HG02763 (cell line): ENCODE measurements around the gene CADPS2.
"Not testable (repeated sequence)": the region's sequence is repeated elsewhere in the genome, so short reads cannot be mapped to it uniquely, and the experiment has no call there.

Experiments
- ATAC-seq: cut with Tn5 transposase; IDR thresholded peaks from one replicate; pipeline ENCODE4 v1.9.1; 2021; ENCODE audit warnings: mild to moderate bottlenecking, moderate library complexity; ENCODE audit not compliant: unreplicated experiment

CADPS2 gene

GRCh38 chr7:122301858-122302760 lies 584.2 kb downstream of the CADPS2 start:
- no peak for ATAC-seq

- ATAC-seq: no peak
These were observed 585.1 kb downstream of the CADPS2 start for GRCh38 chr7:122300956-122301833.

GRCh38 chr7:122300211-122300932 lies 585.9 kb downstream of the CADPS2 start:
- no peak for ATAC-seq

- ATAC-seq: no peak
These were observed 586.5 kb downstream of the CADPS2 start for GRCh38 chr7:122299624-122300210.

GRCh38 chr7:122298618-122299017 lies 587.6 kb downstream of the CADPS2 start:
- no peak for ATAC-seq

- ATAC-seq: no peak
These were observed 588.1 kb downstream of the CADPS2 start for GRCh38 chr7:122298131-122298530.

GRCh38 chr7:122291189-122291588 lies 595.1 kb downstream of the CADPS2 start:
- ATAC-seq: no peak

- no peak for ATAC-seq
These were observed 595.8 kb downstream of the CADPS2 start for GRCh38 chr7:122290476-122290875.

- ATAC-seq: no peak
These were observed 596.8 kb downstream of the CADPS2 start for GRCh38 chr7:122289426-122289825.

- ATAC-seq: not testable (repeated sequence)
These were observed 601.7 kb downstream of the CADPS2 start for GRCh38 chr7:122284608-122285007.

- no peak for ATAC-seq
These were observed 613.1 kb downstream of the CADPS2 start for GRCh38 chr7:122273117-122273516.

GRCh38 chr7:122269241-122269640 lies 617.0 kb downstream of the CADPS2 start:
- no peak for ATAC-seq
